Spinal cord (tissue), 10 donors: ENCODE data around the gene PKP3. TPM values are rescaled to one million over a fixed set of nuclear protein-coding genes. Genes with fewer than 3 reads are reported as not detected.
A peak's percentile ranks its signal among the peaks of the same experiment; 100 is the strongest.
"Not testable (repeated sequence)": the region's sequence is repeated elsewhere in the genome, so short reads cannot be mapped to it uniquely, and the experiment has no call there.

Experiments used
- DNase-seq, 6 donors: peaks; one replicate each; pipeline versions ENCODE4 v3.0.0 to v3.0.0-alpha.2; 2013 to 2015; ENCODE audit warnings: low spot score in 6 of 6, low read depth in 4 of 6
- H3K27ac ChIP-seq: one replicate; pipeline ENCODE4 v1.5.1; 2013; ENCODE audit warnings: low read depth, low read length, control low read depth
- H3K27me3 ChIP-seq: one replicate; pipeline ENCODE4 v1.6.1; 2013; ENCODE audit warnings: low read length; ENCODE audit not compliant: control insufficient read depth, insufficient read depth
- H3K36me3 ChIP-seq: one replicate; pipeline ENCODE4 v1.6.1; 2013; ENCODE audit warnings: low read length; ENCODE audit not compliant: control insufficient read depth, insufficient read depth
- H3K4me1 ChIP-seq: one replicate; pipeline ENCODE4 v1.6.1; 2013; ENCODE audit warnings: low read length; ENCODE audit not compliant: control insufficient read depth, insufficient read depth
- H3K4me3 ChIP-seq: one replicate; pipeline ENCODE4 v1.5.1; 2013; ENCODE audit warnings: low read depth, low read length, control low read depth
- H3K9me3 ChIP-seq: one replicate; pipeline ENCODE4 v1.6.1; 2013; ENCODE audit warnings: low read length; ENCODE audit not compliant: control insufficient read depth, insufficient read depth
- WGBS: methylation state at CpG from one replicate; pipeline ENCODE4 v1.1.5; 2013; ENCODE audit warnings: missing lambda C conversion rate; ENCODE audit not compliant: insufficient coverage; 5-methylcytosine and 5-hydroxymethylcytosine counted together
- long read RNA-seq, 4 donors: transcript quantifications; one replicate each; lab custom pipeline, GENCODE V29; 2026
- polyA plus RNA-seq, 2 donors: library from polyadenylated mRNA; unstranded; fragments of 120-200 nt; gene quantifications; one replicate each; pipeline ENCODE4 v1.2.1, GENCODE V29; 2013; ENCODE audit not compliant: insufficient read length in 2 of 2
- total RNA-seq, 2 donors: library from RNA; depleted of rRNA in 1 of 2; stranded (reverse); fragments of 120-200 nt in 1 of 2; fragments of >200 nt in 1 of 2; gene quantifications; one replicate each; pipeline versions ENCODE4 v1.2.3 to v1.2.4, GENCODE V29; 2013 to 2014
- donor health status: healthy.

PKP3 gene
- total RNA-seq = under 1 TPM; 0.61 to 0.69 TPM
- 1 to 10 TPM in 1 of 2 donors, under 1 TPM in 1; 0.77 to 1.3 TPM for polyA plus RNA-seq
- long read RNA-seq, donor 1 = 0 reads
- long read RNA-seq, donor 2 = 0 reads
- long read RNA-seq, donor 3 = 0 reads
- long read RNA-seq, donor 4, partial matches to known transcripts = 5 of 7 reads
- long read RNA-seq, donor 4, other reads (novel, unspliced or antisense) = 0 of 7 reads

DNA sequence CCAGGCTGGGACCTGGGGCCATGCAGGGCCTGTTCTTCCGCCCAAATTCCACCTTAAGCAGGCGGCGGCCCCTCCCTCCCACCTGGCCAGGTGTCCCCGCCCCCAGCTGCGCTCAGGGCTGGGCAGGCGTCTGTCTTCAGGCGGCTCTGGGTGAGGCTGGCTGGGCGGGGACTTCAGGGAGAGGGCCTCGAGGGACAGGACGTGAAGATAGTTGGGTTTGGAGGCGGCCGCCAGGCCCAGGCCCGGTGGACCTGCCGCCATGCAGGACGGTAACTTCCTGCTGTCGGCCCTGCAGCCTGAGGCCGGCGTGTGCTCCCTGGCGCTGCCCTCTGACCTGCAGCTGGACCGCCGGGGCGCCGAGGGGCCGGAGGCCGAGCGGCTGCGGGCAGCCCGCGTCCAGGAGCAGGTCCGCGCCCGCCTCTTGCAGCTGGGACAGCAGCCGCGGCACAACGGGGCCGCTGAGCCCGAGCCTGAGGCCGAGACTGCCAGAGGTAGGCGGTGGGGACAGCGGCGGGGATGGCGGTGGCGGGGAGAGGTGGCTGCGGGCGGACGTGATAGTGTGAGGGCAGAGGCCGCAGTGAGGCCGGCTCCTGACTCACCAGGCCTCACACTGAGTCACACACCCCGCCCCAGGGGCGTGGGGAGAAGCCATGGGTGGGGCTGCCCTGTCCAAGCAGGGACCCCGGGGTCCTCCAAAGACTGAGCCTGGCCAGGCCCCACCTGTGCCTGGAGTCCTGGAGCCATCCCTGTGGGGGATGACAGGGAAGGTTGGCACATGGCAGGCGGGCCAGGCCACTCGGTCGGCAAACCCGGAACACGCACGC, at the start of gene PKP3:
Gene PKP3 (plus strand): TSS at position 176 of the 824 bp plus-strand sequence. CDS start 84 bp downstream, at position 260.
- no peak within 1 kb of the TSS for H3K4me3 ChIP-seq
- peaks cover 14% of the 10 kb centered on the region for H3K4me1 ChIP-seq
- 57% methylated on average over 43 of the region's 57 CpGs for WGBS
- no peak within 1 kb of the TSS for H3K27ac ChIP-seq
- no peaks in the 10 kb centered on the region for H3K36me3 ChIP-seq
- no peaks in the 10 kb centered on the region for H3K9me3 ChIP-seq
- H3K27me3 ChIP-seq = peaks cover 4% of the 10 kb centered on the region
- DNase-seq = no peak

GRCh38 chr11:344836-345578, 49.0 kb upstream of the PKP3 start:
- no peak overlapping the region for H3K27ac ChIP-seq
- no peak for DNase-seq
- H3K36me3 ChIP-seq = no peaks in the 10 kb centered on the region
- H3K4me3 ChIP-seq = no peak overlapping the region
- no peaks in the 10 kb centered on the region for H3K9me3 ChIP-seq
- no peaks in the 10 kb centered on the region for H3K27me3 ChIP-seq
- WGBS = 87% methylated on average over 6 of the region's 11 CpGs
- H3K4me1 ChIP-seq = peaks cover 6% of the 10 kb centered on the region

DNA sequence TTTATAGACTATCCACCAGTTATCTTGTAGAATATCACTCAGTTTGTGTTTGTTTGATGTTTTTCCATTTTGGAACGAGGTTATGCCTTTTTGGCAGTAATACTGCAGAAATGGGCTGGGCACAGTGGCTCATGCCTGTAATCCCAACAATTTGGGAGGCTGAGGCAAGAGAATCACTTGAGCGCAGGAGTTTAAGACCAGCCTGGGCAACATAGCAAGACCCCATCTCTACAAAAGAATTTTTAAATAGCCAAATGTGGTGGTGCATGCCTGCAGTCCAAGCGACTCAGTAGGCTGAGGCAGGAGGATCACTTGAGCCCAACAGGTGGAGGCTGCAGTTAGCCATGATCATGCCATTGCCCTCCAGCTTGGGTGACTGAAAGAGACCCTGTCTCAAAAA, 47.5 kb upstream of the PKP3 start:
- DNase-seq = no peak
- H3K27me3 ChIP-seq = no peaks in the 10 kb centered on the region
- 94% methylated on average over 2 of the region's 3 CpGs for WGBS

DNA sequence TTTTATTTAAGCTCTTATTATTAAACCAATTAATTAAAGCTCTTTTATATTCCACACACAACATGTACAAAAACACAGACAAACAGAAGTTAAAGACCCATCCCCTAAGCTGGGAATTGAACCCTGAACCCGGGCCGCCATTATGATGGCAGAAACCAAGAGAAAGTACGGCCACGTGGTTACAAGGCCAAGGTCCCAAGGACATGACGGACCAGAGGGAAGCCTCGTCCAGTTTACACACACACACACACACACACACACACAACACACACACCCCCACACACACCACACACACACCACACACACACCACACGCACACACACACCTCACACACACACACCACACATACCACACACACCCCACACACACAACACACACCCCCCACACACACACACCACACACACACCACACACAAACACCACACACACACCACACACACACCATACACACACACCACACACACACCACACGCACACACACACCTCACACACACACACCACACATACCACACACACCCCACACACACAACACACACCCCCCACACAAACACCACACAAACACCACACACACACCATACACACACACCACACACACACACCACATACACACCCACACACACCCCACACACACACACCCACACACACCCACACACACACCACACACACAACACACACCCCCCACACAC, 44.6 kb upstream of the PKP3 start:
- not testable (repeated sequence) for DNase-seq, H3K27me3 ChIP-seq

More for the DNA sequence above, 47.5 kb upstream of the PKP3 start:
- no peak overlapping the region for H3K4me3 ChIP-seq
- peaks cover 13% of the 10 kb centered on the region for H3K4me1 ChIP-seq
- H3K27ac ChIP-seq = no peak overlapping the region
- no peaks in the 10 kb centered on the region for H3K9me3 ChIP-seq
- H3K36me3 ChIP-seq = no peaks in the 10 kb centered on the region

GRCh38 chr11:350033-350722, 43.8 kb upstream of the PKP3 start:
- H3K4me3 ChIP-seq, H3K27me3 ChIP-seq, H3K36me3 ChIP-seq, H3K9me3 ChIP-seq: not testable (repeated sequence)
- DNase-seq = peak in 1 of 6 donors; percentile 57
- Histone ChIP-seq H3K27ac (peak overlapping the region; percentile 0), H3K4me1 (peaks cover 30% of the 10 kb centered on the region)
- 36% methylated on average over 9 of the region's 16 CpGs for WGBS

More for the DNA sequence above, 44.6 kb upstream of the PKP3 start:
- not testable (repeated sequence) for H3K36me3 ChIP-seq, H3K9me3 ChIP-seq, H3K27ac ChIP-seq, H3K4me3 ChIP-seq
- peaks cover 28% of the 10 kb centered on the region for H3K4me1 ChIP-seq
- WGBS = 76% methylated on average over 4 of the region's 8 CpGs

- peak overlapping the region; percentile 0 for H3K27ac ChIP-seq
- peaks cover 36% of the 10 kb centered on the region for H3K4me1 ChIP-seq
- DNase-seq = no peak
- no peak overlapping the region for H3K4me3 ChIP-seq
- 76% methylated on average over 14 of the region's 18 CpGs for WGBS
- H3K9me3 ChIP-seq = no peaks in the 10 kb centered on the region
- no peaks in the 10 kb centered on the region for H3K27me3 ChIP-seq
- H3K36me3 ChIP-seq = no peaks in the 10 kb centered on the region
These were observed 43.2 kb upstream of the PKP3 start for GRCh38 chr11:350723-351255.

GRCh38 chr11:351411-351810, 42.6 kb upstream of the PKP3 start:
- 91% methylated on average over 14 of the region's 14 CpGs for WGBS
- Histone ChIP-seq H3K4me3 (no peak overlapping the region), H3K4me1 (peaks cover 38% of the 10 kb centered on the region), H3K36me3 (no peaks in the 10 kb centered on the region), H3K27me3 (no peaks in the 10 kb centered on the region), H3K27ac (no peak overlapping the region), H3K9me3 (no peaks in the 10 kb centered on the region)
- DNase-seq = no peak

DNA sequence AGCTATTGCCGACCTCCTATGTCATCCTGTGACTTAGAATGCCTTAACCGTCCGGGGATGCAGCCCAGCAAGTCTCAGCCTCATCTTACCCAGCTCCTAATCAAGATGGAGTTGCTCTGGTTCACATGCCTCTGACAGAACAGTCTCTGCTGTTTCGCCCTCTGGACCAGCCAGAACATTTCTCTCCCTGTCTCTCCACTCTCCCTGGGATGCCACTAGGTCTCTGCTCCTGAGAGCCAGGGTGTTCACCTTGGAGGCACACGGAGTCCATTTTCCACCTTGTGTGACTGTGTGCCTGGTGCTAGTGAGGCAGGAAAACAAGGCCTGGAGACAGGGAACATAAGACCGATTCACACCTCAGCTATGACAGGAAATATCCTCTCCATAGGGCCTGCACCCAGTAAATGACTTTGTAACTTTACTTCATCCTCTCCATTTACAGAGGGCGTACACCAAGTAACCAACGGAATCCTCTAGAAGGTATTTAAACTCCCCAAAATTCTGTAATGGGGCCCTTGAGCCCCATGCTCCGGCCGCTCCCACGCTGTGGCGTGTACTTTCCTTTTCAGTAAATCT, 41.5 kb upstream of the PKP3 start:
- no peaks in the 10 kb centered on the region for H3K9me3 ChIP-seq
- H3K4me3 ChIP-seq = no peak overlapping the region
- H3K36me3 ChIP-seq = no peaks in the 10 kb centered on the region
- 91% methylated on average over 10 of the region's 12 CpGs for WGBS
- peaks cover 38% of the 10 kb centered on the region for H3K4me1 ChIP-seq
- peak overlapping the region; percentile 91 for H3K27ac ChIP-seq
- DNase-seq = no peak
- no peaks in the 10 kb centered on the region for H3K27me3 ChIP-seq
